GM19043 (cell line): Measurements from ENCODE around the gene JAZF1.

Source experiments
- ATAC-seq: cut with Tn5 transposase; IDR thresholded peaks from one replicate; pipeline ENCODE4 v1.9.1; 2021; ENCODE audit warnings: low read depth; ENCODE audit not compliant: unreplicated experiment

JAZF1 gene

DNA sequence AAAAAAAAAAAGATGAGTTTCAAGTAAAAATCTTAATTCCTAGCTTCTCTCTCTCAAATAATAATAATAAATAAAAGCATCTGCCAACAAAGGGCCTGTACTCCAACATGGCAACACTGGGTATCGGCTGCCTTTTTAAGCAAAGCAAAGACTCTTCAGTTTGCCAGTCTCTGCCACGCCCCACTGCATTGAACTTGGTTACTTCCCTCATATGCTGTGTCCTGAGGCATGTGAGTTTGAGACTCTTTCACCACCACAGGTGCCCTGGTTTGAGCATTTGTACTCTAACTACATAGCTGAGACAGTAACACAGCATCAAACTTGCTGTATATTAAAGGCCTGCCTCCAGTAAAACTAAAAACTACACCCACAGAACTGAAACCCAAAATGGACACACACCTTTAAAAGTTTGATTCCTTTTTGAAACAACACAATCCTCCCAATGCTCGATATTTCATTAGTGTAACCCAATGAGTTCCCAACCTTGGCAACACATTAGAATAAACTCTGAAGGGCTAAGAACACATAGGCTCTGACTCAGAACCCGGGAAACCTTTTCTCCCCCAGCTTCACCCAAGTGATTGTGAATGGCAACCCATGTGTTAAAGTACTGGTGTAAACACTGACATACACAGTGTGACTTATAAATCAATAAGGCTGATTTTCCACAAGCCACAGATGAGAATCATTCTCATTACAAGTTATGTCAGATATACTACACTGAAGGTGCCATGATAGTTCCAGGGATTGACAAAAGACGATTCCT is 12.0 kb downstream of the JAZF1 start:
- no peak for ATAC-seq

DNA sequence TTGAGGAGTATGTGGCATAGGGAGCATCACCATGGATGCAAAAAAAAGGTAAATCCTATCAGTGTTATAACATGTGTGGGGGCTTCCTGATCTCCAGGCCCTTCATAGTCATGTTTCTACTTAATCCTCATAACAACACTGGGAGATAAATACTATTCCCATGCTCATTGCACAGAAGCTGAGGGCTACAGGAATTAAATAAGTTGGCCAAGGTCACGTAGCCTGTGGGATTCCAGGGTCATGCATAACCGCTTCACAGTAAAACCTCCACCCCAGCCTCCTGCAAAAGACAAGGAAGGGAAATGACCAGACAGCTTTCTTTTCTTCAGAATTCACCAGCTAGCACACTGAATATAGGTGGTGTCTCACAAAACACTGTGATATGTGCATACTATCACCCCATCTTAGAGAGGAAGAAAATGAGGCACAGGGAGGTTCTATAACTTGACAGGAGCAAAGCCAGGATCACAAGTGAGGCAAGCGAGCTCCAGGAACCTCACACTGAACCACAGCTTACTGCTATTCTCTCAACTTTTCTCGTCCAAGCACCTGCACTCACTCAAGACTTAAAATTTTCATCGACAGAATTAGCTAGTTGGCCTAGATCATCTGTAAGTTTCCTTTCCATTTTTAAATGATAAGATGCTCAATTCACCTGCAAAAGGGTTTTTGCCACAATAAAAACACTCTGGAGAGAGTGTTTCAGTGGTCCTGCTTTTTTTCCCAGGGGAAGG is 13.4 kb downstream of the JAZF1 start:
- no peak for ATAC-seq

DNA sequence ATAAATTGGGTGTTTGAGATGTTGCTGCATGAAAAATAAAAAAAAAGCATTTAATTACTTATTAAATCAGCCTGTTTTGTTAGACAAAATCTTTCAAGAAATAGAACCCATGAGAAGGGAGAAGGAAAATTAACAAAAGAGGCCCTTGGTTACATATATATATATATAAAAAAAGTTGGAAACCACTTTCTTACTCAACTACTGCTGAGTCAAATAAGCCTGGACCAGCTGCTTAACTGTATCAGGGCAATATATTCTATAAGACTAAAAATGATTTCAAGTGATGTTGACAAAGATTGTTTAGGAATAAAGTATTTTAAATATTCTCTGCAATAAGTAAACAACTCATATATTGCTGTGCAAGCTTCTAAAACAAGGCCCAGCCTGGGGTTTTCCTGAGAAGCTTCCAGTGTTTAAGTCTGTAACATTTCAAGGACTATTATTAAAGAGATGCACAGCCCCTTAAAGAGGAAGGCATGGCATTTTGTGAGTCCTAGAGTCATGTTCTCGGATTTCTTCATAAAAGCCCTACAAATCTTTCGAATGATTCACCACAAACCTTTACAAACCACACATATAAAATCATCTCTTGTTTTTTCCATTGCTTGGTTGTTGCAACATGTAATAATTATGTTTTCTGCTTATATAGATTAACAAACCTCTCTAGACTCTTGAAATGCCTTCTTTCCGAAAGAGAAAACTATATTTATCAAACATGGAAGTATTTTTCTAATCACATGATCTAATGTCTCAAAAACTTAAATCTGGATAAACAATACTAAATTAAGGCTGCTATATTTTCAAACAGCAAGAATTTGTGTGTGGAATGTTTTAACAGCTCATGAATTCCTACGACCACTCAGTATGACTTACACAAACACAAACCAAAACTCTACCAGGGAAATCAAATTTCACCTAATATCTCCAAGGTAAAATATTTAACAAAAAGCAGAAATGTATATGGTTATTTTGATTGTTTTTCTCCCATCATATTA is 14.3 kb downstream of the JAZF1 start:
- ATAC-seq, result no peak

DNA sequence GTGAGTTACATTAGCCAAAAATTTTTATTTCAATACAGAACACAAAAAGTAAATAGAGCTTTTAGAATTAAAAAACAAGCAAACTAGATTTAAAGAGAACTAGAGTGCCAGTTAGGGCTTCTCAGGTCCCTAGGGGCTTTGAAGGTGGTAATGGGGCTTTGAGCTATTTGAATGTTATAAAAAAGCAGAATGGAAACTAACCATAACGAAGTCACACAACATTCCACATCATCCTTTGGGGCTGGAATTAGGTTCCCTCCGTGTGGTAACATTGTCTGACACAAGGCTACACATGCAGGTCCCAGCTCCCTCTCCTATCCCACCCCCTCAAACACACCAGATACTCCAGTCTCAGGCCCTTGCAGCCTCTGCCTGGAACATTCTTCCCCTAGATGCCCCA is 15.3 kb downstream of the JAZF1 start:
- ATAC-seq, result no peak

DNA sequence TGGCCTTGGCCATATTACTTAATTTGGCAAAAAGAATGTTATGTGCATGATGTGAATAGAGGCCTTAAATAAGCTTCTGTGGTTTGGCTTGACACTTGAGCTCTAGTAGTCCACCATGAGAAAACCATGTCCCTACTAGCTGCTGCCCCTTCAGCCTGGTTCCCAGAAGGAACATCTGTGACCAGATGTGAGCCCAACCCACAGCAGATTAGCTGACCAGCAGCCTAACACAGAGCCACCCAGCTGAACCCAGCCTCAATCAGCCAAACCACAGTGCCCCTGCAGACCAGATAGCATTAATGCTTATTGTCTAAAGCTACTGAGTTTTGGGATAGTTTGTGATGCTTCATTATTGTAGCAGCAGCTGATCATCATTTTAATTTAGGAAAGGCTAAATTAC is 16.6 kb downstream of the JAZF1 start:
- no peak for ATAC-seq

DNA sequence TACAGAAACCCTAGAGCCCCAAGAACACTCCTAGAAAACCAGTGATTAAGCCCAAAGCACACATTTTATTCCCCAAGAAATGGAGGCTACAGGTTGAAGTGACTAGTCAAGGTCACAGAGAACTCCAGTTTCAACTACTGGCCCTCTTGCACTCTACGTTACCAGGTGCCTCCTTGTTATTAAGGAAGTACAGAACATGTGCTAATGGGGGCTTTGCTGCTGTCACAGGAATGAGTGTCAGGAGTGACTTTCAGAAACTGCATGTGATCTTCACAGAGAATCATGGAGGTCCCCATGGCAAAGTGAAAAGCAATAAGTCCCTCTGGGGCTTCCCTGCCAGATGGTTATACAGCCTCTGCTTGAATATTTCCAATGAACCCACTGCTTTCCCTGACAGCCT is 19.3 kb downstream of the JAZF1 start:
- no peak for ATAC-seq

DNA sequence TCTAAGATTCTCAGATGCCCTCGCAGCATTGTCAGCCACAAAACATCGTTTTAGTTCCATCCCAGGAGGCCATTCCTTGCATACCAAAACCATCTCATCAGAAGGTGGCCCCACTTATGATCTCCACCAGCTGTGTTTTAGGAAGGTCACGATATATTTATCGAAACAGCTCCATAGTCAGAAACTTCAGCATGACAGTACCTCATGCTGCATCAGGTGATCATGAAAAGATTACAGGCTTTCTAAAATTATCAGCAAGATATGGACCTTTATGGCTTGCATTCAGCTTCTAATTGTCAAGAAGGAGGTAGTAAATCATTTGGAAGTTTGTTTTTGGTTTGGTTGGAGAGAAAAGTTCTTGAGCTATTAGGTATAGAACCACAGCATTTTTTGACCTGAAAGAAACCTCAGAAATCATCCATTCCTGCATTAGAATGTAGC is 20.0 kb downstream of the JAZF1 start:
- ATAC-seq, result no peak

DNA sequence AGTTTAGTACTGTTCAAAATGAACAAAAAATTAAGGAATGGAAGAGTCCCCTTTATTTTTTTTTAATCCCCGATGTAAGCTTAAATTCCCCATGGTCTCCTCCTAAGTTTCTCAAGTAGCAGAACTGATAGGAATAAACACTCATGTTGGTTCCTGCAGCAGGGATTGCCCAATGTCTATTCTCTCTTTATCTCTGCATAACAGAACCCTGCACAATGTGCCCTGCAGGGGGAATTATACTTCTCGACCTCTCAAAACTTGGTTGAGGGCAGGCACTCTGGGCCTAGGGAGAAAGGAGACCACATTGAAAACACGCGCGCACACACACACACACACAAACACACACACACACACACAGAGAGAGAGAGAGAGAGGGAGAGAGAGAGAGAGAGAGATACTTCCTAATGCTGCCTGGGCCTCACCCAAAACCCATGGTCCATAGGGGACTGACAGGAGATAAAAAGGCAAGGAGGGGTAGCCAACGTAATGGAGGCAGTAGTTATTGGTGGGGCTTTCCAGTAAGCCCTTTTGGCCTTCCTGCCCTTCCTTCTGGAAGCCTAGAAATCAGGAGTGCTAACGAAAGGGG is 22.7 kb downstream of the JAZF1 start:
- ATAC-seq, result no peak

DNA sequence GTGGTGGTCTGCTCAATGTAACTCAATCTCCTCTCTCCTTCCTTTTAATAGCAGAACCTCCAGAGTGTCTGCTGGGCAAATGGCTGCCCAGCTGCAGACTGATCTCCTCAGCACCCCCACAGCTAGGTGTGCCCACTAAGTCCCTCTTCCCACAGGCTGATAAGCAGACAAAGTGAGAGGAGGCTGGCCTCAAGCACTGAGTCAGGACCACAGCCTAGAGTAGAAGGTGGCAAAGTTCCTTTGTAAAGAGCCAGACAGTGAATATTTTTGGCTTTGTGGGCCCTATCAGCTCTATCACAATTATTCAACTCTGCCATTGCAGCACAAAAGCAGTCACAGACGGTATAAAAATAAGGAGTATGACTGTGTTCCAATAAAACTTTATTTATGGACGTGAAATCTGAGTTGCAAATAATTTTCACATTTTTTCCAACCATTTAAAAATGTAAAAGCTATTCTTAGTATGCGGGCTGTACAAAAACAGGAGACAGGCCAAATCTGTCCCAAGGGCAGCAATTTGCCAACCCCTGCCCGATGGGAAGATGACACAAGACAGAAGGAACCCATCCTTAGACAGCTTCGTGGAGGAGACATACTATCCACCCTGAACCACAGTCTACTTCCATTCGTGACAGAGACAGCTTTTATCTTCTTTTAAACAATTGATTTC is 23.4 kb downstream of the JAZF1 start:
- ATAC-seq, result no peak

DNA sequence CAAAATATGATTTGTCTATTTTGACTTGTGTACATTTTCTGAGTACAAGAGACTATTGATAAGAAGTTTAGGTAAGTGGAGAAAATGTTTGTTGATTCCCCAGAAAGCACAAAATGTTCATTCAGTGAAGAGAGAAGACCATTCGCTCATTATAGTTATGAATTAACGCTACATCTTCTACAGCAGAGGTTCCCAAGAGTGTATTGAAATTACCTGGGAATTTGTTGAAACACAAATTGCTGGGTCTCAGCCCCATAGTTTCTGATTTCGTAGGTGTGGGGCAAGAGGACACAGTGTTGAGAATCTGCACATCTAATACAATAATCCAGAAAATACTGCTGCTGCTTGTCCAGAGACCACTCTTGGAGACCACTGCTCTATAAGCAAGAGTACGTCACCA is 24.2 kb downstream of the JAZF1 start:
- no peak for ATAC-seq

DNA sequence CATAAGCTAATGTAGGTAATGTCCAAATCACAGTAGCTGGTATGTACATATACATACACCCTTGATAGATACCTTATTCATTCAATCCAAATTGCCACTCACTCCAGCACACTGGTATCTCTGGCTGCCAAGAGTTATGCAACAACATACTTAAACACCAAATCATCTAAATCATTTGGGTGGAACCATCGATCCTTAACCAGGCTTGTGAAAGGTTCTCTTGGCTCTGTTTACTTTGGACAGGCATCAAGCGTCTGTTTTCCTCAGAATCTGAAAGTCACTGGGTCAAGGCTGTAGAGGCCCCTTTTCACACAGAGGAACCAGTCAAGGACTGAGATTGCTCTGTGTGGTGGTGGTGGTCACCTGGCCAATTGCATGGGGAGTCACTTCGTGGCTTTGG is 24.6 kb downstream of the JAZF1 start:
- ATAC-seq, result no peak

DNA sequence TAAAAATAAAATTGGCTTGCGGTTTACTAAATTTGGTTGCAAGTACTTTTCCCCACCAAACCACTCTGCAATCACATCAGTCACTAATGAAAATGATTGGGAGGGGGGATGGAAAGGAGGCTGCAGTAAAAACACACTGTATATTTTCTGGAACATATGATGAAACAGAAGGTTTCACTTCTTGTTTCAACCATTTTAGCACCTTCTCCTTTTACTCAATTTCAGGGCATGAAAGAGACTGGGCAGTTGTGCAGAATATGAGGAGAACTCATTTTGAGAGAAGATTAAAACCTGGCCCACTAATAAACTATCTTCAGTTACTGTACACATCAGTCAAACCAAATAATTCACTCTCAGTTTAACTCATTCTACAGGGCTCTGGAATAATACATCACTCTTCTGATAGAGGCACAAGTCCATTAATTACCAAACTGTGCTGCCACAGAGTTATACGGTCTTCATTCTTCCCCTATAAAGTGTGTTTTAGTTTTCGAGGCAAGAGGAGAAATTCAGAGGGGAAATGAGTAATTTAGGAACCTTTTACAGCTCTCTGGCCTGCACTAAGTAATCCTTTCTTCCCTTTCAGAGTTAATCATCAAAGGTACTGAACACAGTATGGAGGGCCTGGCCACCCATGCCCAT is 25.5 kb downstream of the JAZF1 start:
- ATAC-seq, result peak; percentile 80

DNA sequence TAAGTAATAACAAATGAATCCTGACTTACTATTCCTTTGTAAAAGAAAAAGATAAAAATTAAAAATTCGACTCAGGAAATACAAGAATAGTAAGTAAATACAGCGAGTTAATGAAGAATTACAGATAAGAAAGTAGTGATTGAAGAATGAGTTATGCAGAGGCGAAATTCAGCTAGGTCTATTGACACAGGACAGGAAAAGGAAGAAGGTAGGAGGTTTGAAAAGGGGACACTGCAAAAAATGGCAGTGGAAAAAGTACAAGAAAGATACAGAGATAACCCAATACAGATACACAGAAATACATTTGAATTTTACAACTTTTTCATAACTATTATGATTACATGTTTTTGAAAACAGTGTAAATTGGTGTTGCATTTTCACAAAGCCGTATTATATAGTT is 28.0 kb downstream of the JAZF1 start:
- no peak for ATAC-seq

DNA sequence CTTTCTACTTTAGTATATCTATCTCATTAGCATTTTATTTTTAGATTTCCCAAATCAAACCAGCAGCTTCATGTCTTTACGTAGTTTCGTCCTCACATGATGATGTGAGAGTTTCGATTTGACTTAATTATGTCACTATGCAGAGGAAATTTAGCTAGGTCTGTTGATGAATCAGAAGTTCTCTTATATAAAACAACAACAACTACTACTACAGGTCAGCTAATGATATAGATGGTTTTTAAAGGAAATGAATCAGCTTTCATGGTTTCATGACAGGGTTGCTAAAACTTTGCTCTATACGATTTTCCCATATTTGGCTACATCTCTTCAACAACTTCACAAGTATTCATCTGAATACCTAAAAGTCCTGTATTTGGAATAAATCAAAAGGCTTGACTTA is 28.6 kb downstream of the JAZF1 start:
- ATAC-seq, result no peak

DNA sequence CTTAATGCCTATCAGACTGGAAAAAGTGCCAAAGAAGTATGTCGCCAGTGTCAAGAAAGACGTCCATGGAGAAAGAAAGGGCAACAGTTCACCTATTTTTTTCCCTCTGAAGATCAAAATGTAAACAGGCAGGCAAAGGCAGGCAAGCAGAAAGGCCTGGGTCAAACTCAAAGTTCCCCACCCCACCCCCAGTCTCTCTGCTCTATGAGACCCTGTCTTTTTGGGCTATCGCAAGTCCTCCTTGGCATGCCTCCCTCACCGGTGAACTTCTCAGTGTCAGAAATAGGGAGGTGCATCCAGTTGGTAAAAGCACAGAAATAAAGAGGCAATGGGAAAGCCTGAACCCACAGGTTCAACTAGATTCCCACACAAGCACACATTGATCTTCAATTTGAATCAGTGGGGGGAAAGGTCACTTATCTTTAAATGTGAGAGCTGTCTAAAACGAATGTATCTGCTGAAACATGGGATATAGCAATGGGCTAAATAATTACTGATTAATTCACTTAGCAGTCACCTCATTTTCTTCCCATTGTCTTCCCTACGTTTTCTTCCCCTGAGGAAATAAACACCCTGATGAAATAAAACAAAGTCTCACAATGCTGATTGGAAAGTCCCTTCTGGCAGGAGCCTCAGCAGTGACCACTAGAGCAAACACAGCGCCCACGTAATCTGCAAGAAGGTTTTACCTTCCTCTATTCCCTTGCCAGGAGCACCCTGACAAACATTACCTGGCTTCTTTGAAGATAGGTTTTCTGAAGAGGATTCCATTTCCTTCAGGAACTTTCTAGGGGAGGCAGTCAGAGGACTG is 31.1 kb downstream of the JAZF1 start:
- ATAC-seq, result no peak

DNA sequence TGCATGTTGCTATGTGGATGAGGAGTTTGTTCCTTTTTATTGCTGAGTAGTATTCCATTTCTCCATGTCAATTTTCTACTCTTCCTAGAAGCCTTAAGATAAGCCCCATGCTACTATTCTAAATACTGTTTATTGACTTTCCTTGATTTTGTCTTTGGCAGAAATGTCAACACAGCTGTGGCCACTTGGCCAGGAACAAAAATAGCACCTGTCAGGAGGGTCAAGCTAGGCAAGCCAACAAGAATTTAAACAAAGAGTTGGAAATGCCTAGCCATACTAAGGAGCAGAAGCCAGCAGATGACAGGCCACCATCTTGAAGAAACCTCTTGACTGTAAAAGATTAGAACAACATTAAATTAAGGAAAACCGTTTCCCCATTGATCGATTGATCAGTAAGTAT is 34.7 kb downstream of the JAZF1 start:
- ATAC-seq, result no peak

DNA sequence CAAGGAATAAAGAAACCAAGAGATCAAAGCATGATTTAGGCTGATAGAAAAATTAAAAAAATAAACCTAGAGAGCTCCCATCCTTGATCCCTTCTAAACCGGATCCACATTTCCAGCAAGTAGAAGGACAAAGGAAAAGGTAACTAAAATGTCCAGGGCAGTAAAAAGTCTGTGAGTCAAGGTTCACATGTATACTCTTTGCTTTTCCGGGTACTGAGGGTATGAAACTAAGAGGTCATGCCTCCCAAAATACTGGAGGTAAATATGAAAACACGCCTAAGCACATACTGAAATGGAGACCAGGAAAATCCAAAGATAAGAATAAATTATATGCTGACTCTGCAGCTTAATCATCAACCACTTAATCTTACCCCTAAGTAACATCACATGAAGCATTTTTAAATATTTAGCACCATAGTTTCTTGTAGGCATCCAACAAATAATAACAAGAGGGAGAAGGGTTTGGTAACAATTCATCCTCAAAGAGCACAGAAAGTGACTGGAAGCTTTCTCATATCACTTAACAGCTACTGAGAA is 35.4 kb downstream of the JAZF1 start:
- ATAC-seq, result no peak

DNA sequence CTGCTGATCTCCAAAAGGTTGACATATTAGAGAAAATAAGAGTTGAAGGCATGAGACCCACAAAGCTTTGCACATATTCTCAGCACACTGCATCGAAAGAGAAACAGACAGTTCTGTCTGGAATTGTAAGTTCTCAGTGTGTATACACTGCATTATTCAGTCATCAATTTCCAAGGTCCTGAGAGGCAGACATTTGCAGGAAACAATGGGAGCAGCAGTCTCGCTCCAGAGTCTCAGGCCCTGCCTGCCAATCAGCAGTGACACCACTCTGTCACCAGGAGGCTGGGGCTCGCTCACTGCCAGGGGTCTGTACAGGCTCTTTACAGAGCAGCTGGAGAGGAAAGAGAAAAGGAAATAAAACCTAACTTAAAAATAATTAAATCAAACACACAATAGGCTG is 36.3 kb downstream of the JAZF1 start:
- ATAC-seq, result no peak

DNA sequence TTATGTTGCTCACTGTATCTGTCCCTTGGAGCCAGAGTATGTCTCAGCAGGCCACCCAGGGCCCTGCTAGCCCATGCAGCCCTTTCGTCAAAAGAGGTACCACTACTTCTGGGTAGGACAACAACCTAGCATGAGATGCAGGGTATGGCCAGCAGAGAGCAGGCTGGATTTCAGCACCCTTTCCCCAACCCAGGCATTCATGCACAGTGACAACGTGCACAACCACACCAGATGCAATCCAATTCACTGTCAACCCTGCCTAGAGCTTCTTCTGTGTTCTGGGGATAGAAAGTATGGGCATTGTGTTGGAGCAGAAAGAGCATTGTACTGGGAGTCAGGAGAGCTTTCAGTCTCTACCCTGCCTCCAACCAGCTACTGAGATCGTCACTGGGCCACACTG is 37.9 kb downstream of the JAZF1 start:
- no peak for ATAC-seq
